ENCODE results near the gene CGREF1. TPM values are rescaled to one million over a fixed set of nuclear protein-coding genes. Genes with fewer than 3 reads are reported as not detected.

The CGREF1 gene
- total RNA-seq, 4 donors from 2014 or later: 1.3 to 9.3 (median 5.5) TPM

DNA sequence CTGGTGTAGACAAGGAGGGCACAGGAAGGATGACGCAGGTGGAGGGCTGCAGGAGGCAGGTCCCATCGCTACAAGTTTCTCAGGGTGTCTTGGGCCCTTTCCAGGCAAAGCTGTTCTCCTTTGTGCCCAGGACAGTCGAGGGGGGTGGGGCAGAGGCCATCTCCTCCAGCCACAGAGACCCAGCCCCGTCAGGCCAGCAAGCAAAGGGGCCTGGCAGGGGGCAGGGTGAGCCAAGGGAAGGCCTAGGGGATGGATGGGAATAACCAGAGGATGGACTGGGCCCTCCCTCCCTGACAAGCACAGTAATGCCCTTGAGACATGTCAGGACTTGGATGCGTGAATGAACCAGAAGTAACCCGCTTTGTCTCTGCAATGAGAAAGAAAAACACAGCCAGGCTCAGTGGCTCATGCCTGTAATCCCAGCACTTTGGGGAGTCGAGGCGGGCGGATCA lies 36.2 kb upstream of the CGREF1 start:
- no peak for DNase-seq (ENCODE audit: low spot score)
- no peak for ATAC-seq (ENCODE audit: low FRiP score)
- TF ChIP-seq CTCF (IDR thresholded peaks at IDR 0.05): no peak

DNA sequence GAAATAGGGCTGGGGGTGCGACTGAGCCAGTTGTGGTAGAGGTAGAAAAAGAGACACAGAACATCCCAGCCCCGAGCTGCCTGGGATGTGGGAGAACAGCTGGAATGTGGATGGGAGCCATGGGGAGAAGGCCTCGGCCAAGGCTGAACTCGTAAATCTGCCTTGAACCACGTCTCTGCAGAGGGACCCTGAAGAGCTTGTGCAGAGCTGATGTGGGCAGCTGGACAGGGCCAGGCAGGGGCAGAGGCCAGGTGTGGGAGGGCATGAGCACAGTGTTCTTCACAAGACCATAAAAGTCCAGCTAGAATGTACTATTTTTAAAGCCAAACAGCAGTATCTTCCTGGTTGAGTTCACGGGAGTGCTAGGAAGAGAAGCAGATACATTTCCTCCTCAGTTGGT lies 35.6 kb upstream of the CGREF1 start:
- DNase-seq (ENCODE audit: low spot score) (no peak), ATAC-seq (ENCODE audit: low FRiP score) (no peak)
- TF ChIP-seq CTCF (IDR thresholded peaks at IDR 0.05): no peak

- ATAC-seq (ENCODE audit: low FRiP score) (no peak), DNase-seq (ENCODE audit: low spot score) (no peak)
These were observed 34.0 kb upstream of the CGREF1 start for GRCh38 chr2:27152796-27153464.

DNA sequence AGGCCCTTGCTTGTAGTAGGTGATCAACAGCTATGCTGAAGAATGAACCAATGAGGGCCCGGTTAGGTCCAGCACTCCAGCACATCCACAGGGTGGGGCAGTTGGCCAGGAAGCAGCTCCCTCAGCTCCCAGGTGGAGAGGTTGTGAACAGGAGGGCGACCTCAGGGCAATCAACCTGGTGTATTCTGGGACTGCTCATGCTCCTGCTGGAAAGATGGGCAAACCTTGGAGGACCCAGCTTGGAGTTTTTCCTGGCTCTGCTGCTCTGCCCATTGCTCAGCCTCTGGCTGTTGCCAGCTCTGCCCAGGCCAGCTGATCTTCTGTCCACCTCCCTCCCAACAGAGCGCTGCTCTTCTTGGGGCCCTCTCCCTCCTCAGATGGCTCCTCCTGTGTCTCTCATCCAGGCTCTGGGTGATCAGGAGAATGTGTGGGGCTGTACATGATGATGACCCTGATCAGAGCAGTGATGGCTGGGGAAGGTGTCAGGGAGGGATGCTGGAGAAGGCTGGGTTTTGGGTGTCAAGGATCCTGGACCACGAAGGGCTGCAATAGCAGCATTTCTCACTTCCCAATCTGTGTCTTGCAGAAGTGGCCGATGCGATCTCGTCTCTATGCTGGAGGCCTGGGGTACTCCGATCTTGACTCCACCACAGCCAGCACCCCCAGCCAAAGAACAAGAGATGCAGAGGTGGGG lies 33.3 kb upstream of the CGREF1 start:
- no peak for TF ChIP-seq CTCF (IDR thresholded peaks at IDR 0.05)

More at GRCh38 chr2:27152796-27153464, 34.0 kb upstream of the CGREF1 start:
- no peak for TF ChIP-seq CTCF (IDR thresholded peaks at IDR 0.05)

GRCh38 chr2:27150639-27151230 lies 31.8 kb upstream of the CGREF1 start:
- DNase-seq (ENCODE audit: low spot score) (no peak), ATAC-seq (ENCODE audit: low FRiP score) (no peak)
- no peak for TF ChIP-seq CTCF (IDR thresholded peaks at IDR 0.05)

More for the DNA sequence above, 33.3 kb upstream of the CGREF1 start:
- ATAC-seq (ENCODE audit: low FRiP score): no peak
- DNase-seq (ENCODE audit: low spot score): no peak

DNA sequence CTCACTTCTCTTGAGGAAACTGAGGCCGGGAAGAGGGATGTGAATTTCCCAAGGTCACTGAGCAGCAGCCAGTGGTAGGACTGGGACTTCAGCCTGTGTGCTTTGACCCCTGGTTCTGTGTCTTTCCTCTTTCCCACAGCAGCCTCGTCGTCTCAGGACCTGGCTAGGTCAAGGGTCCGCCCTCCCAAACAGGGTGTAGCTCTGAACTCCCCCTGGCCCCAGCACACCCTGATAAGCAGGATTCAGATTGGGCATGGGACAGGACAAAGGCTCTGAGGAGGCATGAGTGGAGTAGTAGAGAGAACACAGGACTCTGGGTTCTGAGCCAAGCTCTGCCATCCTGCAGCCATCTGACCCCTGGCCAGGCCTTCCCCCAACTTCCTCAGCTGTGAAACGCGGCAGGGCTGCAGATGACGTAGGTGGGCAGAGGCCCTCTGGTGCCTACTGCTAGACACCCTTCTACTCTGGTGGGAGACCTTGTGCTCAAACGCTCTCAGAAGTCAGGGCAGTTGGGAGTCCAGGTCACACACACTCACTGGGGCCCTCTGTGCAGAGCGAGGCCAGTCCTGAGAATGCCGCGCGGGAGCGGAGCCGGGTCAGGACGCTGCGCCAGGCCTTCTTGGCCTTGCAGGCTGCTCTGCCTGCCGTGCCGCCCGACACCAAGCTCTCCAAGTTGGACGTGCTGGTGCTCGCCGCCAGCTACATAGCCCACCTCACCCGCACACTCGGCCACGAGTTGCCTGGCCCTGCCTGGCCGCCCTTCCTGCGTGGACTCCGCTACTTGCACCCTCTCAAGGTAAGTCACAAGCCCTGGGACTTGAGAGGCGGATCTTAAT lies 30.9 kb upstream of the CGREF1 start:
- no peak for ATAC-seq (ENCODE audit: low FRiP score)
- no peak for DNase-seq (ENCODE audit: low spot score)
- no peak for TF ChIP-seq CTCF (IDR thresholded peaks at IDR 0.05)

Measured in omental fat pad (tissue), 4 donors.